Large intestine (tissue), 3 donors: ENCODE data around the gene FRMD5. TPM values are rescaled to one million over a fixed set of nuclear protein-coding genes. Genes with fewer than 3 reads are reported as not detected.
"Not testable (repeated sequence)": the region's sequence is repeated elsewhere in the genome, so short reads cannot be mapped to it uniquely, and the experiment has no call there.

Experiments
- DNase-seq, 2 donors: peaks; one replicate each; pipeline versions ENCODE4 v3.0.0 to v3.0.0-alpha.2; 2013
- H3K27ac ChIP-seq: one replicate; pipeline ENCODE4 v1.5.1; 2013; ENCODE audit warnings: low read length
- H3K27me3 ChIP-seq: 2 replicates; pipeline ENCODE4 v1.6.1; 2013; ENCODE audit warnings: low read length; ENCODE audit not compliant: control insufficient read depth, insufficient read depth
- H3K36me3 ChIP-seq: 2 replicates; pipeline ENCODE4 v1.6.1; 2013; ENCODE audit warnings: low read length; ENCODE audit not compliant: control insufficient read depth, insufficient read depth
- H3K4me1 ChIP-seq: one replicate; pipeline ENCODE4 v1.6.1; 2013; ENCODE audit warnings: low read length; ENCODE audit not compliant: control insufficient read depth, insufficient read depth
- H3K4me3 ChIP-seq: one replicate; pipeline ENCODE4 v1.5.1; 2013; ENCODE audit warnings: low read length
- H3K9me3 ChIP-seq: one replicate; pipeline ENCODE4 v1.6.1; 2013; ENCODE audit warnings: mild to moderate bottlenecking, low read depth, low read length, moderate library complexity; ENCODE audit not compliant: control insufficient read depth
- WGBS: methylation state at CpG from one replicate; pipeline ENCODE4 v1.1.5; 2013; ENCODE audit warnings: low lambda C conversion rate; ENCODE audit not compliant: insufficient coverage; 5-methylcytosine and 5-hydroxymethylcytosine counted together
- polyA plus RNA-seq: library from polyadenylated mRNA; unstranded; fragments of 120-200 nt; gene quantifications from one replicate; pipeline ENCODE4 v1.2.1, GENCODE V29; 2013

The FRMD5 gene
- polyA plus RNA-seq, 1 donor = 1.7 TPM

DNA sequence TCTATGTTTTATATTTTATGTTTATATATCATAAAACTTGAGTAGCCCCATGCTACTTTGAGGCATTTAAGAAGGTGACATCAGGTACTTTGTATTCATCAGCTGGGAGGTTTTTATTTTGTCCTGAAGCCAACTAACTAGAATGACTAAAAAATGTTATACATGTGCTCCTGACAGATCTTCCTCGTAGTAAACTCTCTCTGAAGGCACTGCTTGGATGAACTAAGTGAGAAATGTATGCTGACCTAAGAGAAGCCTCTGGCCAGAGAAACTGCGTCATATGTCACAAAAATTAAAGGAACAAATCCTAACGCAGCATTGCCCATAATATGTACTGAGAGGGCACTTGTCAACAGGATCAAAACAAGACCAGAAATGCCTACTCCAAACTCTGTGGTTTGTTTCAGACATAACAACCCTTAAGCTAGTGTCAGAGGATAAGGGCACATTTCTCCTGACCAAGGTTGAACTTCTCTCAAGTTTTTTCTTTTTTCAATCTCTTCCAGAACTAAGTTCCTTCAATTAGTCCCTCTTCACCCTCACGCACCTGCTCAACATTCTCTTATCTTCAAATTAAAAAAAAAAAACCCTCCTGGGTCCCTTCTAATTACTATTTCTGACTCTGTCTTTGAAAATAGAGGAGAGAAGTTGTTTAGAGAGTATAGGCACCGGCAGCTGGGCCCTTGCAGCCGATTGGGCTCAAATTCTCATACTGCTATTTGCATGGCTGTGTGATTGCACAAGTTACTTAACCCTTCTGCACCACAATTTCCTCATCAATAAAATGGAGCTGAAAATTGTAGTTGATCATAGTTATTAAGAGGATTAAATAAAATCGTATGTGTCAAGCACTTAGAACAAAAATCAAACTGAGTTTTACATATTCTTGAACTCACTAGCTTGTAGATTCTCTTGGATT, 159.0 kb downstream of the FRMD5 start:
- WGBS = 76% methylated on average over 3 of the region's 7 CpGs

DNA sequence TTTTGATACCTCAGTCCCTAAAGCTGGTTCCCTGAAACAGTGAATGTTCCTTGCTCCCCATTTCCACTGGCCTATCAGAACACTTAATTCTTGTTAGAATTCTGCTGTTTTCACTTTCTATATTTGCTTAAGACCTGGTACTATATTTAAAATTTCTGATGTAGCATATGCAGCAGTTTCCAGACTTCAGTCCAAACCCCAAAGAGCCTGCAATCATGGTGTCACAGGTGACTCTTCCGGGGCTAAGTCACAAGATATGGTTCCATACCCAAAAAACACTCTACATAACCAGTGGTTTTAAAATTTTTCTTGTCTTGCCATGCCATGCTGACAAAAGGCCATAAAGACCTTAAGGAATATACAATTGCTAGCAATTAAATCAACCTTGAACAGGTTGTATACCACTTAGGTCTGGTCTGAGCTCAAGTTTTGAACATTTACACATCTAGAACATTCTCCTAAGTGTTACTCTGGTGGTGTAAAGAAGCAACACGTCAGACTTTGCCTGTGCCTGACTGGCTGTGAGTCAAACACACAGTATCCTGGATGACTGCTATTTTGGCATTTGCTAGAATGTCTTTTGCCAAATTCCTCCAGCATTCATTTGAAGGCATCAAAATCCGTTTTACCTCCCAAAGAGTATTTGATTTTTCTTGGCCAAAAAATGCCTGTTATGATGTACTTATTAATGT, 160.0 kb downstream of the FRMD5 start:
- H3K36me3 ChIP-seq = no peaks in the 10 kb centered on the region
- H3K9me3 ChIP-seq = no peaks in the 10 kb centered on the region
- 67% methylated on average over 1 of the region's 3 CpGs for WGBS
- DNase-seq = no peak
- peaks cover 5% of the 10 kb centered on the region for H3K27me3 ChIP-seq
- H3K4me1 ChIP-seq = no peaks in the 10 kb centered on the region
- H3K4me3 ChIP-seq = no peak overlapping the region
- no peak overlapping the region for H3K27ac ChIP-seq

More for the DNA sequence above, 159.0 kb downstream of the FRMD5 start:
- peaks cover 5% of the 10 kb centered on the region for H3K27me3 ChIP-seq
- H3K9me3 ChIP-seq = no peaks in the 10 kb centered on the region
- no peak overlapping the region for H3K27ac ChIP-seq
- H3K36me3 ChIP-seq = no peaks in the 10 kb centered on the region
- DNase-seq = no peak
- H3K4me1 ChIP-seq = no peaks in the 10 kb centered on the region
- no peak overlapping the region for H3K4me3 ChIP-seq

DNA sequence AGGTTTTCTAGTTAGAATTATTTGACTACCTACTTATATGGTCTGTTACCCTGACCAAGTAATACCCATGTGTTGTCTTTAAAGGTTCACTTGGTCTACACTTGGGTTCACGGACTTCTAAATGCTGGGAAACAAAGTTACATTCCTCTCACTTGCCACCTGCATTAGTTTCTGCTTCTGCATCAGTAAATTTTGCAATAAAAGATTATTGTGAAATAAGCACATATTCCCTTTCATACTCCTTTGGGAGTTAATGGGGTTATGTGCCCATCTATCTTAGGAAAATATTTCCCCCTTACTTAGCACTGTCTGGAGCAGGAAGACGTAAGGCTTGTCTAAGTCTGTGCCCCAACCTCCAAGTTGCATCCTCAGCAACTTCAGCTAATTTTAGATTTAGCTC, 160.7 kb downstream of the FRMD5 start:
- no CpG with 5 or more reads among the region's 2 CpGs for WGBS
- H3K9me3 ChIP-seq = no peaks in the 10 kb centered on the region
- peaks cover 5% of the 10 kb centered on the region for H3K27me3 ChIP-seq
- no peak overlapping the region for H3K27ac ChIP-seq
- no peak for DNase-seq
- H3K4me1 ChIP-seq = no peaks in the 10 kb centered on the region
- H3K4me3 ChIP-seq = no peak overlapping the region
- no peaks in the 10 kb centered on the region for H3K36me3 ChIP-seq

DNA sequence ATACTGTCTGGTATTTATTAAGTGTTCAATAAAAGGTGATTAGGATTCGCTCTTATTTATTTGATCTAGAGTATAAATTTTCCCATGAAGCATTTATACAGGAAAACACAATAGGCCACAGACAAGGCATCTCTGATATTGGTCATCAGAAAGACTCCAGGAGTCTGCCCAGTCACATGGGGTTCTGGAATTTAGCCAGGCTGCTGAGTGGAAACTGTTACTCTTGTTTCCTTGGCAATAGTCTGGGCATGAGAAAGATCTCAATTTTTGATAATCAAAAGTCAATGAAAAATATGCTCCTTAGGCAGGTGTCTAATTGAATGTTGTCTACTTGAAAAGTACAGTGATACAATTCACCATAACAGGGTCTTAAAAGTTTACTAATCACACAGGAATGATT, 161.2 kb downstream of the FRMD5 start:
- WGBS = no CpG with 5 or more reads among the region's 1 CpG
- DNase-seq = no peak
- no peak overlapping the region for H3K27ac ChIP-seq
- H3K36me3 ChIP-seq = no peaks in the 10 kb centered on the region
- H3K27me3 ChIP-seq = peaks cover 5% of the 10 kb centered on the region
- no peaks in the 10 kb centered on the region for H3K4me1 ChIP-seq
- H3K4me3 ChIP-seq = no peak overlapping the region
- no peaks in the 10 kb centered on the region for H3K9me3 ChIP-seq

DNA sequence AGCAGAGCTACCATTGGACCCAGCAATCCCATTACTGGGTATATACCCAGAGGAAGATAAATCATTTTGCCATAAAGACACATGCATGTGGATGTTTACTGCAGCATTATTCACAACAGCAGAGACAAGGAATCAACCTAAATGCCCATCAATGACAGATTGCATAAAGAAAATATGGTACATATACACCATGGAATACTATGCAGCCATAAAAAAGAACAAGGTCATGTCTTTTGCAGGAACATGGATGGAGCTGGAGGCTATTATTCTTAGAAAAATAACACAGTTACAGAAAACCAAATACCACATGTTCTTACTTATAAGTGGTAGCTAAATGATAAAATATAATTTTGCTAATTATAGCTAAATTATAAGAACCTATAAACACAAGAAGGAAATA, 162.3 kb downstream of the FRMD5 start:
- not testable (repeated sequence) for H3K9me3 ChIP-seq, H3K4me1 ChIP-seq, H3K27me3 ChIP-seq, H3K36me3 ChIP-seq, H3K27ac ChIP-seq, DNase-seq, H3K4me3 ChIP-seq

DNA sequence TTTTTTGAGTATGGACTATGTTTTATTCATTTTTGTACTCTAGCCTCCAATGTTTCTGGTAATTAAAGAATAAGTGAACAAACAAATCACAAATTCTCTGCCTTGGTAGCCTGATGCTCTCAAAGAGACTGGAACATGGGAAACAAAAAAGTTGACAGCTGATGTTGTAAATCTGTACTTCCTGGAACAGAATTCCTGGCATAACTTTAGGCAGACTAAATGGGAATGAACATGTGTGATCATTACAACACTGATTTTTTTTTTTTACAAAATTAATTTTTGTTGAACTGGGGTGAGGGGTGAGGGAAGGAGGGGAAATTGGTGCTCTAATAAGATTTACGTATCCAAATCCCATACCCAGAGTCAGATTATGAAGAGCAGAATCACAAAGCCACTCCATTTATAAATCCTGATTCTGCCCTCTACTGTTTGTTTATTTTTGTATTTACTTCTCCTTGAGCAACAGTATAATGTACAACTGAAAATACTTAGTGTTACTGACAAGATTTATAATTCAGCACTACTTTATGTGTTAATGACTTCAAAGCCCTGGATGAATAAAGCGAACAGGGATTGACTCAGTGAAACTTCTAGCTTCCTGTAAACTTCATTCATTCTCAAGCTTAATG, 165.0 kb downstream of the FRMD5 start:
- peaks cover 2% of the 10 kb centered on the region for H3K27me3 ChIP-seq
- no peaks in the 10 kb centered on the region for H3K9me3 ChIP-seq
- H3K4me1 ChIP-seq = no peaks in the 10 kb centered on the region
- no CpG with 5 or more reads among the region's 2 CpGs for WGBS
- no peak overlapping the region for H3K4me3 ChIP-seq
- no peak for DNase-seq
- H3K27ac ChIP-seq = no peak overlapping the region
- H3K36me3 ChIP-seq = no peaks in the 10 kb centered on the region

DNA sequence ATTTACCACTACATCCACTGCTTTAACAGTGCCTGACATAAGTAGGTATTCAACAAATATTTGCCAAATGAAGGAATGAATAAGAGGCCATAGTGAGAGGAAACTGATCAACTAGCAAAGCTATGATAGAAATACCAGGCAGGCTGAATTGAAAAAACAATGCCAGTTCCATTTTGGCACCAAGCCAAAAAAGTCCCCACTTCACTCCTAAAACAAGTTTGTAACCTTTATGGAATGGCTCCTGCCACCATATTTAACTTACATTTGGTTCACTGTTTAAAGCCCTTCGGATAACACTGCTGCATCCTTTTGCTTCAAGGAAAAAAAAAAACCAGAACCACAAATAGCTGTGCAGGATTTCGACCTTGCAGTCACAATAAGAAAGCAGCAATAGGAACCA, 166.1 kb downstream of the FRMD5 start:
- Histone ChIP-seq H3K27me3 (no peaks in the 10 kb centered on the region), H3K4me3 (no peak overlapping the region), H3K27ac (no peak overlapping the region), H3K4me1 (no peaks in the 10 kb centered on the region), H3K9me3 (no peaks in the 10 kb centered on the region), H3K36me3 (no peaks in the 10 kb centered on the region)
- DNase-seq = no peak
- 80% methylated on average over 1 of the region's 2 CpGs for WGBS

DNA sequence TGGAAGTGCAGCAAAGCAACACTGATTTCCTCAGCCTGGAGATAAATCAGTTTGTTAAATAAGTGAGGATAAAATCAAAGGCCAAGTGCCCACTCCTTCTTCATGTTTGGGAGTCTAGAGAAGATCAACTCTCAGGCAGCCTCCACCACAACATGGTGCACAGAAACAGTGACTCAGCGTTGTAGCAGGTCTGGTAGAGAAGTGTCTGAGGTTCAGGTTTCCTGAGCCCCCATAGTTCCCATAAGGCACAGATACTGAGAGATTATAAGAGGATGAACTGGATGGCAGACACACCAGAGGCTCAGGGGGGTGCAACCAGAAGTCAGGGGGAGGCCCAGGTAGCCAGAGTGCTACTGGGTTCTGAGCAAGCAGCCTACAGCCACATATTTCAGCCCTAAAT, 166.7 kb downstream of the FRMD5 start:
- DNase-seq = no peak
- WGBS = no CpG with 5 or more reads among the region's 1 CpG
- no peak overlapping the region for H3K27ac ChIP-seq
- no peak overlapping the region for H3K4me3 ChIP-seq
- no peaks in the 10 kb centered on the region for H3K4me1 ChIP-seq
- H3K27me3 ChIP-seq = no peaks in the 10 kb centered on the region
- H3K9me3 ChIP-seq = no peaks in the 10 kb centered on the region
- no peaks in the 10 kb centered on the region for H3K36me3 ChIP-seq

DNA sequence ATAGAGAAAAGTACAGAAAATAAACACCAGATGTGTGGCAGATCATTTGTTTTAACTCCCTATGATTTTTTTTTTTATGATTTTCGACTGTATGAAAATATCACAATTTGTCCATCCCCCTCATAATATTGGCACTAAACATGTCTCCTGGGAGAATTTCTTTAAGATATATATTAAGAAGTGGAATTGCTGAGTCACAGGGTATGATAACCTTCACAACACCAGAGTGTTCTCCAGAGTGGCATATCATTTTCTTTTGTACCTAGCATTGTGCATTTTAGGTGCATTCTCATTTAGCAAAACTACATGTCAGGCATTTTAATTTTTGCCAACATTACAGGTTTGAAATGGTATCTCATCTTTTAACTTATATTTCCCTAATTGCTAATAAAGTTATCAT, 170.9 kb downstream of the FRMD5 start:
- no peaks in the 10 kb centered on the region for H3K4me1 ChIP-seq
- no peaks in the 10 kb centered on the region for H3K9me3 ChIP-seq
- no peak for DNase-seq
- WGBS = 63% methylated on average over 1 of the region's 1 CpG
- H3K4me3 ChIP-seq = no peak overlapping the region
- H3K27me3 ChIP-seq = peaks cover 2% of the 10 kb centered on the region
- no peak overlapping the region for H3K27ac ChIP-seq
- H3K36me3 ChIP-seq = no peaks in the 10 kb centered on the region

DNA sequence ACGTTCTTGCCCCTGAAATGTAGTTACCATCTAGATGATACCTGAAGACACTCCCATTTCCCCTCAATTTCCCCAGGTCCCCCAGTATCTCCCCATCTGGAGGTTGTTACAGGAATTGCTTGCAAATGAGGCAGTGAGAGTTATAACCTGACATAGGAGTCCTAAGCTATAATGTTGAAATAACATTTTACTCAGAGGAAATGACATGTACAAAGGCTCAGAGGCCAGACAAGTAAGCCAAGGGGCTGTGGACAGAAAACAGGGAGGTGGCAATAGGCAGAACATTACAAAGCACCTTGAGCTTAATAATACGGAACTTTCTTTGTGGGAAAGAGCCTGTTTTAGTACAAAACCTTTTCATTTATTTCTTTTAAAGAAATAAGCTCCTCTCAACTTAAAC, 171.9 kb downstream of the FRMD5 start:
- H3K27ac ChIP-seq = no peak overlapping the region
- no CpG with 5 or more reads among the region's 2 CpGs for WGBS
- no peak for DNase-seq

More for the DNA sequence above, 171.9 kb downstream of the FRMD5 start:
- no peaks in the 10 kb centered on the region for H3K4me1 ChIP-seq
- H3K4me3 ChIP-seq = no peak overlapping the region
- H3K9me3 ChIP-seq = no peaks in the 10 kb centered on the region
- H3K27me3 ChIP-seq = peaks cover 2% of the 10 kb centered on the region
- H3K36me3 ChIP-seq = no peaks in the 10 kb centered on the region
